Measurements from ENCODE around the gene SPRY1. TPM values are rescaled to one million over a fixed set of nuclear protein-coding genes. Genes with fewer than 3 reads are reported as not detected.

Gene SPRY1
- total RNA-seq, 4 donors from 2014 or later: 32.8 to 72.2 (median 50.9) TPM

DNA sequence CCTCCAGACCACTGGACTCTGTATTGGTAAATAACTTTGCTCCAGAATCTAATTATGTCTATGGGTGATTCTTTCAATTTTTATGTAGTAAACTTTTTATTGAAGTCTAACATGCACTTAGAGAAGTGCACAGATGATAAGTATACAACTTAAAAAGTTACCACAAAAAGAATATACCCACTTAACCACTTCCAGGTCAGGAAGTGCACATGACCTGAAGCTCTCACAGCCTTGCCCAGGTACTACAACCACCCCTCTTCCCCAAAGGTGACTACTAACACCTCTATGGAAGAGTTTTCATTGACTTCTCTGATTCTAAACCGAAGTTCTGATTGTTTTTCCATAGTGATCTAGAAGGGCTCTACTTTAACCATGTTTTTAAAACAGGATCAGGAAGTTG lies 43.6 kb upstream of the SPRY1 start:
- no peak overlapping the region for H3K4me3 ChIP-seq
- no peaks in the 10 kb centered on the region for H3K9me3 ChIP-seq
- TF ChIP-seq, protein P1, sequence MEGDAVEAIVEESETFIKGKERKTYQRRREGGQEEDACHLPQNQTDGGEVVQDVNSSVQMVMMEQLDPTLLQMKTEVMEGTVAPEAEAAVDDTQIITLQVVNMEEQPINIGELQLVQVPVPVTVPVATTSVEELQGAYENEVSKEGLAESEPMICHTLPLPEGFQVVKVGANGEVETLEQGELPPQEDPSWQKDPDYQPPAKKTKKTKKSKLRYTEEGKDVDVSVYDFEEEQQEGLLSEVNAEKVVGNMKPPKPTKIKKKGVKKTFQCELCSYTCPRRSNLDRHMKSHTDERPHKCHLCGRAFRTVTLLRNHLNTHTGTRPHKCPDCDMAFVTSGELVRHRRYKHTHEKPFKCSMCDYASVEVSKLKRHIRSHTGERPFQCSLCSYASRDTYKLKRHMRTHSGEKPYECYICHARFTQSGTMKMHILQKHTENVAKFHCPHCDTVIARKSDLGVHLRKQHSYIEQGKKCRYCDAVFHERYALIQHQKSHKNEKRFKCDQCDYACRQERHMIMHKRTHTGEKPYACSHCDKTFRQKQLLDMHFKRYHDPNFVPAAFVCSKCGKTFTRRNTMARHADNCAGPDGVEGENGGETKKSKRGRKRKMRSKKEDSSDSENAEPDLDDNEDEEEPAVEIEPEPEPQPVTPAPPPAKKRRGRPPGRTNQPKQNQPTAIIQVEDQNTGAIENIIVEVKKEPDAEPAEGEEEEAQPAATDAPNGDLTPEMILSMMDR (IDR thresholded peaks at IDR 0.05 in 4 of 5, conservative IDR thresholded peaks at IDR 0.05 in 1 of 5): no peak
- TF ChIP-seq POLR2A (IDR thresholded peaks at IDR 0.05): no peak
- H3K27ac ChIP-seq: peak overlapping the region; percentile 52 to 67 (median 61)
- no peak for ATAC-seq
- intact Hi-C loops (cut with DNase I; ENCODE audit: low total_unique reads) (loop anchor here (5.0 kb wide), 1 partner anchor 39 kb away; no protein-coding TSS in a partner anchor), in situ Hi-C loops (cut with MboI; ENCODE audit: low sequenced_read_pairs in 4 of 4) (no loop called here)
- H3K4me1 ChIP-seq: peaks cover 4 to 19% of the 10 kb centered on the region in 2 donors
- no peaks in the 10 kb centered on the region for H3K36me3 ChIP-seq
- H3K27me3 ChIP-seq: no peaks in the 10 kb centered on the region
- no peak for DNase-seq

DNA sequence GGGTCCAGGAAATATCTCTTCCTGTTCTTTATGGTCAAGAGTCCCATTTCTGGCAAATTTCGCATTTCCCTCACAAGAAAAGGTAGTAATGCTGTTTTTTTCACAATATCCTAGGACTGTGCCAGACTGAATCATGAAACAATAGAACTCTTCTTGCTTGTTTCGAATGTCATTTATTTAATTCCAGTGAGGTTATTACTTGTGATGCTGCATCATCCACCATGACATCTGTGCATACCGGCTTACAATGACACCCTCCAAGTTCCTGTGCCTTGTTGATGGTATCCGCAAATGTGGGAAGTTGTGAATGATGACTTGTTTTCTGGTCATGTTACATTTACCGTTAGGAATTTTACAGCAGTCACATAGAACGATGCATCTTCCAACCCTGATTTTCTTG lies 42.9 kb upstream of the SPRY1 start:
- in situ Hi-C loops (cut with MboI; ENCODE audit: low sequenced_read_pairs in 4 of 4): no loop called here
- intact Hi-C loops (cut with DNase I; ENCODE audit: low total_unique reads): loop anchor here (5.0 kb wide), 1 partner anchor 39 kb away; no protein-coding TSS in a partner anchor
- Histone ChIP-seq H3K27ac (peak overlapping the region; percentile 52 to 67 (median 61)), H3K36me3 (no peaks in the 10 kb centered on the region), H3K4me3 (no peak overlapping the region), H3K4me1 (peaks cover 4 to 19% of the 10 kb centered on the region in 2 donors), H3K9me3 (no peaks in the 10 kb centered on the region), H3K27me3 (no peaks in the 10 kb centered on the region)
- no peak for DNase-seq
- TF ChIP-seq, protein P1 (IDR thresholded peaks at IDR 0.05 in 4 of 5, conservative IDR thresholded peaks at IDR 0.05 in 1 of 5): no peak
- no peak for TF ChIP-seq POLR2A (IDR thresholded peaks at IDR 0.05)
- no peak for ATAC-seq

DNA sequence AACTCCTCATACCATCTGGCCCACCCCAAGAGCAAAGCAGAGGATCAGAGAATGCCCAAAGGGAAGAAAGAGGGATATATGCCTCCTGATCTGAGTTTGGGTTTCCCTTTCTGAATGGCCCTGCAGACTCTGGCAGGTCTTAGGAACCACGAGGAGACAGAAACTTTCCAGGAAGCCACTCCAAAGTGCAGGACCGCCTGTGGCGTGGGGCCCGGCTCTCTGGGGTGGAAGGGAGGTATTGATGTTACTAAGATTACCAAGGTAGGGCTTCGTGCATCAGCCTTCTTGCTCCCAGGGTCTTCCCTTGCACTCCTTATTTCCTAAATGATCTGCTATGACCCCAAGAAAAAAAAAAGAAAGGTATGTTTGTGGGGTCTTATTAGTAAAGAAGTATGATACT lies 41.9 kb upstream of the SPRY1 start:
- peaks cover 4 to 19% of the 10 kb centered on the region in 2 donors for H3K4me1 ChIP-seq
- TF ChIP-seq, protein P1 (IDR thresholded peaks at IDR 0.05 in 4 of 5, conservative IDR thresholded peaks at IDR 0.05 in 1 of 5): no peak
- TF ChIP-seq POLR2A (IDR thresholded peaks at IDR 0.05): no peak
- H3K27ac ChIP-seq: peak overlapping the region in 1 of 4 donors; percentile 67
- in situ Hi-C loops (cut with MboI; ENCODE audit: low sequenced_read_pairs in 4 of 4) (no loop called here), intact Hi-C loops (cut with DNase I; ENCODE audit: low total_unique reads) (loop anchor here (5.0 kb wide), 1 partner anchor 38 kb away; no protein-coding TSS in a partner anchor)
- H3K4me3 ChIP-seq: no peak overlapping the region
- ATAC-seq (no peak), DNase-seq (no peak)
- H3K9me3 ChIP-seq: no peaks in the 10 kb centered on the region
- H3K36me3 ChIP-seq: no peaks in the 10 kb centered on the region
- no peaks in the 10 kb centered on the region for H3K27me3 ChIP-seq

DNA sequence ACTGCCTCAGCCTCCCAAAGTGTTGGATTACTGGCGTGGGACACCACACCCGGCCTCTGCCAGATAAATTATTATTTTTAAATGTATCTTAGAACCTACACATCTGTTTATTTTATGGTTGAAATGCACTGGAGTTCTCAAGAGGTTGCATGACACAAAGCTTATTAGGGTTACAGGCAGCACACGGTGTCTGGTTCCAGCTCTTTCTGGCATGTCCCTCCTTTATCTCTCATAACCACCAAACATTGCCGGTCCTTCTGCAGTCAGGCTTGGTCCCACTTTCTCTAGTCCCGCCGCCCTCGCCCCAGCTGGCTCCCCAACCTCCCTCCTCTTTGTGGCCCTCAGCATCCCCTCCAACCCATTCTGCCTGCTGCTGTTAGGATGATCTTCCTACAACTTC lies 39.7 kb upstream of the SPRY1 start:
- ATAC-seq: no peak
- H3K27me3 ChIP-seq: no peaks in the 10 kb centered on the region
- intact Hi-C loops (cut with DNase I; ENCODE audit: low total_unique reads) (no loop called here), in situ Hi-C loops (cut with MboI; ENCODE audit: low sequenced_read_pairs in 4 of 4) (no loop called here)
- TF ChIP-seq, protein P1 (IDR thresholded peaks at IDR 0.05 in 4 of 5, conservative IDR thresholded peaks at IDR 0.05 in 1 of 5): no peak
- TF ChIP-seq POLR2A (IDR thresholded peaks at IDR 0.05): no peak
- H3K36me3 ChIP-seq: no peaks in the 10 kb centered on the region
- DNase-seq: no peak
- no peak overlapping the region for H3K27ac ChIP-seq
- peaks cover 14 to 30% of the 10 kb centered on the region in 2 donors for H3K4me1 ChIP-seq
- no peak overlapping the region for H3K4me3 ChIP-seq
- H3K9me3 ChIP-seq: no peaks in the 10 kb centered on the region
